Activated T-helper 1 cell treated with Interleukin-2 at 50 U/mL for 16 hours (primary cell): Measurements from ENCODE around the gene SRPRA.
"Not testable (repeated sequence)": the region's sequence is repeated elsewhere in the genome, so short reads cannot be mapped to it uniquely, and the experiment has no call there.

ENCODE experiments used
- DNase-seq: peaks from one replicate; pipeline ENCODE4 v3.0.0-alpha.2; 2020; ENCODE audit warnings: low read depth

SRPRA gene, protein sequence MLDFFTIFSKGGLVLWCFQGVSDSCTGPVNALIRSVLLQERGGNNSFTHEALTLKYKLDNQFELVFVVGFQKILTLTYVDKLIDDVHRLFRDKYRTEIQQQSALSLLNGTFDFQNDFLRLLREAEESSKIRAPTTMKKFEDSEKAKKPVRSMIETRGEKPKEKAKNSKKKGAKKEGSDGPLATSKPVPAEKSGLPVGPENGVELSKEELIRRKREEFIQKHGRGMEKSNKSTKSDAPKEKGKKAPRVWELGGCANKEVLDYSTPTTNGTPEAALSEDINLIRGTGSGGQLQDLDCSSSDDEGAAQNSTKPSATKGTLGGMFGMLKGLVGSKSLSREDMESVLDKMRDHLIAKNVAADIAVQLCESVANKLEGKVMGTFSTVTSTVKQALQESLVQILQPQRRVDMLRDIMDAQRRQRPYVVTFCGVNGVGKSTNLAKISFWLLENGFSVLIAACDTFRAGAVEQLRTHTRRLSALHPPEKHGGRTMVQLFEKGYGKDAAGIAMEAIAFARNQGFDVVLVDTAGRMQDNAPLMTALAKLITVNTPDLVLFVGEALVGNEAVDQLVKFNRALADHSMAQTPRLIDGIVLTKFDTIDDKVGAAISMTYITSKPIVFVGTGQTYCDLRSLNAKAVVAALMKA

DNA sequence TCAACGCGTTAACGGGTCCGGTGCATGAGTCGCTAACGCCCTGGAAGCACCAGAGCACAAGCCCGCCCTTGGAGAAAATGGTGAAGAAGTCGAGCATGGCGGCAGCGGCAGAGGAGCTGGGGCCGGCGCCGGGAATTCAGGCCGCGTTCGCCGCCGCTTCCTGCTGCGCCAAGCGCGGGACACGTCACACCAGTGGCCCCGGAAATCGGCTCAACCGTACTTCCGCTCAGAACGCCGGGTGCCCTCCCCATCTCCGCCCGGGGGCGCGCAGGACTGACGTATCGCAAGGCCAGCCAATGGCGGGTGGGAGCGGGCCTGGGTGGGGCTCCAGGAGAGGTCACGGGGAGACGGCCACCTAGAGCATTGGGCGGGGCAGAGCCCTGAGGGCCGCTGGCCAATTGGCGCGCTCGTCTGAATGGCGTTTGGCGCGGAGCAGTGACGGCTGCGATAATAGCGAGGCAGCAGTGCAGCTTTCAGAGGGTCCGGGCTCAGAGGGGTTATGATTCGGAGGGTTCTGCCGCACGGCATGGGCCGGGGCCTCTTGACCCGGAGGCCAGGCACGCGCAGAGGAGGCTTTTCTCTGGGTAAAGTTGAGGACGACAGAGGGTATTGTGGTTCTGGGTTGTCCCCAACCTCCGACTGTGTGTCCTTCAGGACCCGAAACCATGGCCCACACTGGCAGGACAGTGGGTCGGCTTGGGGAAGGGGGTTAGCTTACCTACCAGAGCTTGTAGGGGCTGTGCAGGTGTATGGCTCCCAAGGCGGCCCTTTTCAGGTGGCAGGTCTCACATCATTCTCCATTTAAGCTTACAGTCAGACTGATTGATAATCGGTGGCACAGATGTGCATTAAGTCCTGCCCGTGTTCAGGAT lies at the start of gene SRPRA, which contains the start of gene FOXRED1:
SRPRA (minus strand) TSS at position 188 of the 872 bp plus-strand sequence; CDS start at position 97, 91 bp downstream.
FOXRED1 (plus strand) TSS at position 447 of the 872 bp plus-strand sequence; CDS start at position 500, 53 bp downstream.
- peak; percentile 100 for DNase-seq

DNA sequence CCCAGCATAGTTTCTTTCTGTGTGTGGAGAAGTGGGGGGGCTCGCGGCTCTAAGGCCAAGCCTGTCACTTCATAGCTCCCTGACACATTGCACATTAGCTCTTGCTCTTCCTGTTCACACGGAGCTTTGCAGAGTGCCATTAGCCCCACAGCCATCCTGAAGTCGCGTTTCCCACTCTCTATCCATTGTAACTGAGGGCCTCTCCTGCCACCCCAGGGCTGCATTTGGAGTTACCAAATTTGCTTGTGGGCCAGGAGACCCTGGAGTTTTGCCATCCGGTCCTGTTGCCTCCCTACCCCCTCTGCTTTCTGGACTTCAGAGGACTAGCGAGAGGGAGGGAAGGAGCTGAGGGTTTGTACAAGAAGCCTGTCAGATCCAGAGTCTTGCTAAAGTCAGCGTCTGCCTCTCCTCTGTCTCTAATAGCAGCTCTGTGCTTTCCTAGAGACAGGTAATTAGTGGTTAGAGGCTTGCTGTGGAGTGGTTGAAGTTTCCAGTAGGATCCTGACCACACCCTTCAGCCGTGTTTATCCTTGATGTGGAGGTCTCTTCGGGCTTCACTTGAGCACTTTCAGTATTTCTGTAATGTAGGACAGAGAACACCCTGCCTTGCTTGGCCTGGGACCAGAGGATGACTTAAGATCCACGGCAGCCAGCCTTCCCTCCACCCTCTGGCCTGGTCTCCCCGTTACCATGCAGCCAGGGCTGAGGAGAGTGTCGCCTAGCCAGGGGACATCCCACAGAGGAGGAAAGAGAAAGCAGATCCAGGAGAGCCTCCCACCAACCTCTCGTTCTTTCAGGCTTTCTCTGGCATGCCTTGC lies 49.3 kb upstream of the SRPRA start:
- no peak for DNase-seq

DNA sequence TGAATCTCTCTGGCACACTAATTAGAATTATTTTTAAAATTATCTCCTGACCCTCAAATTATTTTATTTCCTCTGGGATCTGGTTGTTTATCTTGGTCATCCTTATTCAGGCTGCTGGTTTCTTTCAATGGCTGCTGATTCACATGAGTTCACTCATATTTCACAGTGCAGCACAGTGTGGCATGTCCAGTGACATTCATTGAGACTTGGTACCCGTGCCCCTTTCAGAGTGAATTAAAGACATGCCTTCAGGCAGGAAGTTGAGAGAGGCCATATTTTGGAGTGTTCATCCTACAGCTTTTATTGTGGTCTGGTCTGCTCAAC lies 48.7 kb upstream of the SRPRA start:
- DNase-seq = no peak

DNA sequence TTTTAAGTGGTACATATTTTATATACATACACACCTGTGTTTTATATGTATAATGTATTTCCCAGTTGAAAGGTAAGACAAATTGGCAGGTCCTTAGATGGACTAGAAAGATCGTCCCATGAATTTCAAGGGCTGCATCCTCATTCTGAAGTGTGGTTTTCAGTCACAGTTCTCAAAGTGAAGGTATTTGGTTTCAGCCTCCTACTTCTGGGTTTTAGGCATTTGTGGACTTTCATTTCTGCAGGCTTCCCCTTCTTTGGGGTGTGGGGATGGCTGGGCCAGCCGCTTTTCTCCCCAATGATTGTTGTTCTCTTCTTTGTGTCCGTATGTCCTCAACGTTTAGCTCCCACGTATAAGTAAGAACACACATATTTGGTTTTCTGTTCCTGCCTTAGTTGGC lies 45.1 kb upstream of the SRPRA start:
- no peak for DNase-seq

DNA sequence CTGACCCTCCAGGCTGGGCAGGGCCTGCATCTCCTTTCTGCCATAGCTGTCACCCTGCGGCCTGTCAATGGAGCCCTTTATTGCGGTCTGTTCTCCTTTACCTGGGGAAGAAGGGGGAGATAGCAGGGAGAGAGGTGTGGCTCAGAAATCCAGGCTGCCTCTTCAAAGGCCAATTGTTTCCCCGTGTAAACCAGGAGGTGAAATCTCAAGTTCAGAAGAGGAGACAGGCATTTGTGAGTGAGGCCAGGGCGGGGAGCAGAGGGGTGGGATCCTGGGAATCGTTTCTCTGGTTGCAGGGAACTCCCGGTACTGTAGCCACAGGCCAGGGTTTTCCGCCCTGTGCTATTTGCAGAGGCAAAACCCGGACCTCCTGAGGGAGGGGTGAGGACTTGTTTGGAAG lies 44.3 kb upstream of the SRPRA start:
- no peak for DNase-seq

DNA sequence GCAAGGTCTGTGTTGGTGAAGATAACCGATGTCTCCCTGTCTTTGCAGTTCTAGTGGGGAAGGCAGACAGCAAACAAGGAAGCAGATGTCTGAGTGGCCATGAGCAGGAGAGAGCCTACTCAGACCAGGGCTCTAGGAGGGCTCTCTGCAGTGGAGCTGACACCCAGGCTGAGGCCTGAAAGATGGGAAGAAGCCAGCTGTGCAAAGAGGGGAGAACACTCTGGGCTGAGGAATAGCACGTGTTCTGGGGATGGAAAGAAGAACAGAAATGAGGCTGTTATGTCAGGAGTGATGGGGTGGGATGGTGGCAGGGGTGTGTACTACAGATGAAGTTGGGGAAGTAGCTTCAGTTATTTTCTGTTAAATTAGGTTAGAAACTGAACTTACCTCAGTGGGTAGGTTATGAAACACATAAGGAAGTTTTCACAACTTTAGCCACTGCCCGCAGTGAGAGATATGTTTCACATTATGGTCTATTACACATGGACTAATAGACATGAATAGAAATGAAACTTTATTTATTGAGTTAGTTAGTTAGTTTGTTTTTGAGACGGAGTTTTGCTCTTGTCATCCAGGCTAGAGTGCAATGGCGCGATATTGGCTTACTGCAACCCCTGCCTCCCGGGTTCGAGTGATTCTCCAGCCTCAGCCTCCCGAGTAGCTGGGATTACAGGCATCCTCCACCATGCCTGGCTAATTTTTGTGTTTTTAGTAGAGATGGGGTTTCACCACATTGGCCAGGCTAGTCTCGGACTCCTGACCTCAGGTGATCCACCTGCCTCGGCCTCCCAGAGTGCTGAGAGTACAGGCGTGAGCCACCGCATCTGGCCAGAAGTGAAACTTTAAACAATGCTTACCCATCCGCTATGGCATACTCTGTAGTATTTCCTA lies 43.0 kb upstream of the SRPRA start:
- no peak for DNase-seq

DNA sequence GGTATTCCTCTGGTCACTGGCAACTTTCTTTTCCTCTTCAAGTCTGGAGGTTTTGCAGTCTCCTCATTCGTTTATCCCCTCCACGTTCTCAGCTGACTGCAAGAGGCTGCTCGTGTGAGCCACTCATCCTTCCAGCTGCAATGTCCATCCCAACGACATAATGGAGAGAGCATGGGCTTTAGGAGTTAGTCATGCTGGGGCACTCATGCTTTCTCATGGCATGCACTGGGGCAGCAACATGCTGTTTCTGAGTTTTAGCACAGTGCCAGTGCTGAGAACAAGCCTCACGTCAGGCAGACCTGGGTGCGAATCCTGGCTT lies 42.3 kb upstream of the SRPRA start:
- no peak for DNase-seq

DNA sequence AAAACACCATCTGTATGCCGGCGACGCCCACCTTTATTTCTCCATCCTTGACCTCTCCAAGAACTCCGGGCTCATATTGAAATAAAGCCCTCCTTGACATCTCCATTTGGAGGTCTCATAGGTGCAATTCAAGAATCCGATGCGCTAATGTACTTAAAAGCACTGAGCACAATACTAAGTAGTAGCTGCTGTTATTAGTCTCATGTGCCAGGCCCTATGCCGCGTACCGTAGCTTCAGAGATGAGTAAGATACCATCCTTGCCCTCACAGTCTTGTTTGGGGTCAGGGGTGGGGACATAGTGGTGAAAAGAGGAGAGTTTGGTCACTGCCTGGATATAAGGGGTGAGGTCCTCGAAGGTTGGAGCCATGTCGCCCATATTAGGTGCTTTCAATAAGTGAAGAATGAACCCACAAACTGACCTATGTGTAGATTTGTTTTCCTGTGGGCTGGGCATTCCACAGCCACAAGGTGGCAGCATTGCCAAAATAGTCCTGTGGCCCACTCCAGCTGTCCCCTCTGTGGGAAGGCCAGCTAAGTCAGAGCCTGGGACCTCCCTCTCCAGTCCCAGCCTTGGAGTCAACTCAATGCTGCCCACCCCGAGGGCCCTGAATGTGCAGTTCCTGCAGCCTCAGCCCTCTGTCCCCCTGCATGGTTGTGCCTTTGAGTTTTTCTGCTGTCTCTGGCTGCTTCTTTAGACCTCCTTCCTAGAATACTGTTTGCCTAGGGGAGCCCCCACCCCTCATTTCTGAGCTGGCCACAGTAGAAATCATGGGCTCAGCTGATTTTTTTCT lies 41.7 kb upstream of the SRPRA start:
- DNase-seq = peak; percentile 25

DNA sequence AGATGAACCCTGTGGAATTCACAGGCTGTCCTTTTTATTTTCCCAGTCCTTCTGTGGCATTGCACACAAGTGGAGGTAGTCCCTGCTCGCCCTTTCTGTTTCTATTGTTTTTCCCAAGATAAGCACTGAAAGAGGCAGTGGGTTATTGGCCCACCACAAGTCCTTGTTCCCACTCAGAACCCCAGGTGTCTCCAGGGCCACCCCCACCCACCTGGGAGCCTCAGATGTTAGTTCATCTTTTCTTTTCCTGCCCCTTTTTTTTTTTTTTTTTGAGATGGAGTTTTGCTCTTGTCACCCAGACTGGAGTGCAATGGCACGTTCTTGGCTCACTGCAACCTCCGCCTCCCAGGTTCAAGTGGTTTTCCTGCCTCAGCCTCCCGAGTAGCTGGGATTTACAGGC lies 40.1 kb upstream of the SRPRA start:
- not testable (repeated sequence) for DNase-seq

DNA sequence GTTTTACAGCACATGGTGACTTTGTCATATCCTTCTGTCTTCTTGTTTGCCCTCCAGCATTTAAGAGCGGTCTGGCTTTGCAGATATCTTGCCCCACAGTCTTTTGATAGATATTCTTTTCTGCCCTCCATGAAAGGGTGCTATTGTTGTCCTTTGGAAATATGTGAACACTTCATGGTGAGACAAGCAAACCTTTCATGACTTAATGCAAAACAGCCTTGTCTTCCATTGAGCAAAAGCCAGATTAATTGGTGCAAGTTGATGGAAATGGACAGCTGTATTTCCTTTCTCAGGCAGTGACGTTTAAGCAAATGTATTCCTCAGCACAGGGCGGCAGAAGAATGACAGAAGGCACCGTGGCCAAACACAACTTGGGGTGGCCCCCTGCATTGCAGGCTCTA lies 39.6 kb upstream of the SRPRA start:
- no peak for DNase-seq

DNA sequence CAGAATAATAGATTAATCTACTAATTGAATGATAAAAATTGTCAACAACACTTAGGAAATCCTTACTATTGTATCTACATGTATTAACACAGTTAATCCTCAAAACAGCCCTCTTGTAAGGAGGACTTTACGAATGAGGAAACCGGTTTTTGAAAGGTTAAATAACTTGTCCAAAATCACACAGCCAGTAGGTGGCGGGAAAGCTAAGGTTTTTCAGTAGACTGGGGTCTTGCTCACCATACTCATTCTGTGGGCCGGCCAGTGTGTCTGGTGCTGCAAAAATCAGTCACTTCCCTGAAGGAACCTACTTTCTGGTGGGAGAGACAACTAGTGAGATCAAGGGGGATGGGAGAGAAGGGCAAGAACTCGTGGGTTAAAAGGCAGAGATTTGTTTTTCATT lies 39.0 kb upstream of the SRPRA start:
- no peak for DNase-seq

DNA sequence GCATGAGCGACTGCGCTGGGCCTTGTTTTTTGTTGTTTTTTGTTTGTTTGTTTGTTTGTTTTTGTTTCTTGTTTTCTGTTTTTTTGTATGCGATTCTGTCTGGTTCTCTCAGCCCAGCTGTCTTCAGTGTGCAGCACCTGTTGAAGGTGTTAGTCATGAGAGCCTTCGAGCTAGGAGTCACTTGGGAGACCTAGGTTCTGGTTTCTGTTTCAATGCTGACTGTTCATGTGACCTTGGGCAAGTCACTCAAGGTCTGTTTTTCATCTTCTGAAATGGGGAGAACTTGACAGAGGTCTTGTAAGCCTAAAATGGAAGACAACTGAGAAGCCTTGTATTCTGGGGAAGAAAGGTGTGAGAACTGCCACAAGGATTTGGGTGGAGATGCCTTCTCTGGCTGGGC lies 37.0 kb upstream of the SRPRA start:
- DNase-seq = no peak

DNA sequence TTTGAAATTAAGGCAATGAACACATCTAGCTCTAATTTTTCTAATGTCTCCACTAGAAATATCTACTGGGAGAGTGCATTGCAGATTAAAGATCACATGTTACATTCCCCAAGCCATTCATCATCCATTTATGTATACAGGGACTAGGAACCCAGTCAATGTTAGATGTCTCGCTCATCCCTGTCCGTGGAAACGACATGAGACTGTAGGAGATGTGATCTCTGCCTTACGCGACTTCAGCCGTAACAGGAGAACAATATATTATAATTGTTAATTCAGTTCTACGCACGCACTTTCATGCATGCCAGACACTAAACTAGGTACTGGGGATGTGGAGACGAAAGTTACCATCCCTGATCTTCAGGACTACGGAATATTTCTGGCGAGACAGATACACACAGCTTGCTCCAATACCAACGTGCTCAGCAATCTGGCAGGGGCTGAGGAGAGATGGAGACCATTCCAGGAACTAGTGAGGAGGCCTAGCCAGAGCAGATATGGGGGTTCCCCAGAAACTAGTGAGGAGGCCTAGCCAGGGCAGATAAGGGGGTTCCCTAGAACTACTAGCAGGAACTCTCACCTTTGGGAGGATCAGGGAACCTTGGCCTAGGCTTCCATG lies 35.9 kb upstream of the SRPRA start:
- DNase-seq = no peak

DNA sequence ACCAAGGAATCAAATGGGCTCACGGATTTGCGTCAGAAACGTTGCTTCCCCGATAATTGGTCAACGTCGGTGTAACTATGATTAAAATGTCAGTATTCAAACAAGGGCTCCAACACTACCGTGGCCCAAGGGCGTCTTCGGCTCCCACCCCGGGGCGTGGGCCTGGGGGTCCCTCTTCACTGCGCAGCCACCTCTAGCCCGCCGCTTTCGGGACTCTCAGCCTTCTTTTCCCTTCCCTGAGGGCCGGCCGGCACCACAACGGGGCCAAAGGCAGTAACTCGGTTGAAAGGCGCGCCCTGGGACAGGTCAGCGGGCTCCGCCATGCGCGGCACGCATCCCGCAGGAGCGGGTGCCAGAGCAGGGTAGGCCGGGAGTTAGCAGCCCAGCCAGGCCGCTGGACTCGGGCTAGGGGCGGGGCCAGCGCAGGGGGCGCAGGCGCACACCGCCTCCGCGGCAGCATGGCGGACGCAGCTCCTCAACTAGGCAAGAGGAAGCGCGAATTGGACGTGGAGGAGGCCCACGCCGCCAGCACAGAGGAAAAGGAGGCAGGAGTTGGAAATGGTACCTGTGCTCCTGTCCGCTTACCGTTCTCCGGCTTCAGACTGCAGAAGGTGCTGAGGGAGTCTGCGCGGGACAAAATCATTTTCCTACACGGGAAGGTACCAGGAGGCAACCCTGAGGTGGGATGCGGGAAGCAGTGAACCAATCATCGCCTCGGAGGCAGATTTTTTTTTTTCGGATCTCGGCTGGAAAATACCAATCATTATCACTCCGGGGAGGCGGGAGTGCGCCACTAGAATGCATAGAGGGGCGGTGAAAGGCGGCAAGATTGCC lies 35.1 kb upstream of the SRPRA start, which contains the start of gene DCPS:
DCPS (plus strand) TSS at position 438 of the 834 bp plus-strand sequence; CDS start at position 459, 21 bp downstream.
- peak; percentile 81 for DNase-seq

DNA sequence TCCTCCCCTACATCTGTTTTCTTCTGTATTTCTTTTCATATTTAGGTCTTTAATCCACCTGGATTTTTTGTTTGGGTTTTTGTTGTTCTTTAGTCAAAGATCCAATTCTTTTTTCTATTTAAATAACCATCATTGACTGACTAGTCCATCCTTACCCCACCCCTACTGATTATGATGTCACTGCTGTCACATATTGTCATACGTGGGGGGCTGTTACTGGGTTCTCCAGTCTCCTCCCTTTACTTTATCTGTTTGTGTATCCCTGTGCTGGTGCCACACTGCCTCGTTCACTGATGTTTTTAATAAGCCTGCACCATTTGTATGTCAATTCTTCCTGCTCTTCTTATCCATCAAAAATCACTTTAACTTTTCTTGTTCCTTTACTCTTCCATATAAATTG lies 28.3 kb upstream of the SRPRA start:
- no peak for DNase-seq

DNA sequence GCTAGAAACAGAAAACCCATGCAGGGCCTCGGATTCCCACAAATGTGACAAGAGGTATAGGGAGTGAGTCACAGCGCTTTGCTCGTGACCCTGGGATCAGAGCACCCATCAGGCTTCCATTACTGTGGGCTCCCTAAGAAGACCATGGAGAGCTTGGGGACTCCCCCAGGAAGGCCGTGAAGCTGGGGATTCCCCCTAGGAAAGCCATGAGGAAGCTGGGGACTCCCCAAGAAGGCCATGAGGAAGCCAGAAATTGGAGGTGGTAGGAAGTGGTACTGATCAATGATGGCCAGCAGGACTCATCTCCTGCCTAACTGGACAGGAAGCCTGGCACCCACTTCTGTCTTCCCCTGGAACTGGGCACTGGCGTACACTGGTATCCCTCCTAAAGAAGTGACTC lies 25.0 kb upstream of the SRPRA start:
- no peak for DNase-seq

DNA sequence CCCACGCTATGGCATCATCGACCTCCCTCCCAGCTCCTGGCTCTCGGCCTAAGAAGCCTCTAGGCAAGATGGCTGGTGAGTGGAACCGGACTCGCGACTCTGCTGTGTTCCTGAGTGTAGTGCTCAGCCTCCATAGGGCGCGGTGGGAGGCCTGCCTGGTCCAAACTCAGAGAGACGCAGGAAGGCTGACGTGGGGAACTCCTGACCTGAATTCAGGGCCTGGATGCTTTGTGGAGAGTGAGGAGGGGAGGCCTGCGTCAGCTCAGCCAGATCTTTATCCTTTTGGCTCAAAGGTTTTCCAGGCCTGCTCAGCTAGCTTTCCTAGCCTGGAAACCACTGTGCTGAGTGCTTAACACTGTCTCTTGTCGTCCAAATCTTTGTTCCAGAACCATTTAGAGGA lies 22.2 kb upstream of the SRPRA start:
- no peak for DNase-seq

DNA sequence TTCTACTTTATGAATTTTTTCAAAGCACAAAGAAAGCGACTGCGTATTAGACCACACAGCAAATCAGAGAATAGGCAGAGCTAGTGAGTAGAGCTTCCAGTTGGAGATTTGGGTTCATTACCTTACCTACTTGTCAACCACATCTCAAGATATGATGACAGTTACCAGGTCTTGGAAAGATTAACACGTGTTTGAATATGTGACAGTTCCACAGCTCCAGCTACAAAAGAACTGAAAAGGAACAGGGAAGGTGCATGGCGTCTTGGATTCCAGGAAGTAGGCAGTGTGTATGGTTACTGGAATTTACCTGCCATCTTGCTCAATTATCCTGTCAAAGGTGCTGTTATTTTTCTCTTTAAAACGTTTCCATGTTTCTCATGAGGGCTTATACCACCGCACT lies 19.5 kb upstream of the SRPRA start:
- DNase-seq = no peak

DNA sequence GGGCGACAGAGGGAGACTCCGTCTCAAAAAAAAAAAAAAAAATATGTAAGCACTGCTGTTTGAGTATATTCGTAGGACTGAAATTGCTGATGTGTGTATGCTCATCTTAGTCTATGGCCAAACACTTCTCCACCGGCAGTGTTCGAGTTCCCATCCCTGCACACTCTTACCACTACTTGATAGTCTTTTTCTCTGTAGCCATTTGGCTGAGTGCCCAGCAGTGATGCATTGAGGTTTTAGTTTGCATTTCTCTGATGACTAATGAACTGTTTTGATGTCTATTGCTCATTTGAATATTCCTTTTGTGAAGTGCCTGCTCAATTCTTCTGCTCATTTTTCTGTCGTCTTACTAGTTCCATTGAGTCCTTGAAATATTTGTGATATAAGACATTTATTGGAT lies 16.1 kb upstream of the SRPRA start:
- peak; percentile 69 for DNase-seq
